ENCODE results near the gene SLC16A12. TPM values are rescaled to one million over a fixed set of nuclear protein-coding genes. Genes with fewer than 3 reads are reported as not detected.

The SLC16A12 gene
- total and polyA plus RNA-seq, 2 of the 8 experiments (the other 6 are each of a cell fraction or from before 2014, with no cell fraction given), result 1.6 to 1.9 TPM

DNA sequence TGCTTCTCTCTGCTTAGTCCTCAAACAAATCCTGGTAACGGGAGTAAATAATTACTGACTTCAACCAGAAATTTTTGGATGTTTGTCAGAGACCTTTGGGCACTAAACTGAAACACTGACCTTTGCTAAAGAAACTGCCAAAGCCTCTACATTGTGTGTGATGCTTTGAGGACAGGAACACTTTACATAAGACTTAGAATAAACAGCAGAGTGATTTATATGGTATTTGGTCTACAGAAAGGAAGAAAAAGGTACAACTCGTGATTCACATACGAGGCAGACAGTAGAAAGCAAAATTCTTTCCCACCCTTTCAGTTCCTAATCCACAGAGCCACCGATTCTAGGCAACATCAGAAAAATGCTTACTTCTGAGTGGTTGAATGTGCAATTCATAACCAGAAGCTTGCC, 59.8 kb downstream of the SLC16A12 start:
- no peak overlapping the region for H3K4ac ChIP-seq (replicated peaks; ENCODE audit: insufficient read length, low read depth, low read length)
- H3K79me1 ChIP-seq (ENCODE audit: low read depth, low read length), result no peaks in the 10 kb centered on the region
- H4K20me1 ChIP-seq (replicated peaks in 1 of 2; ENCODE audit: control insufficient read depth in 1 of 2, insufficient read depth in 2 of 2, low read length in 2 of 2), result no peaks in the 10 kb centered on the region
- H4K8ac ChIP-seq (ENCODE audit: extremely low read depth, insufficient read depth, low read length), result no peak overlapping the region
- H3K27ac ChIP-seq (ENCODE audit: low read depth, low read length), result no peak overlapping the region
- 97% methylated on average over 4 of the region's 4 CpGs; no CpG with 5 or more reads in 1 of the 2 experiments for WGBS, 2 experiments (ENCODE audit: extremely low coverage in 1 of 2, insufficient coverage in 1 of 2, insufficient read length in 1 of 2, insufficient replicate concordance in 2 of 2, low coverage in 1 of 2, low lambda C conversion rate in 2 of 2, missing lambda C conversion rate in 1 of 2)
- H2BK120ac ChIP-seq (replicated peaks; ENCODE audit: low read depth, low read length), result no peak overlapping the region
- H3K4me1 ChIP-seq (replicated peaks in 1 of 4; ENCODE audit: control insufficient read depth in 3 of 4, insufficient read depth in 4 of 4, low read length in 3 of 4), result peaks cover 0 to 11% (median 4%) of the 10 kb centered on the region in 4 experiments; a peak in 5 of 7 replicates
- DNase-seq (ENCODE audit: low read depth in 1 of 2, low spot score in 2 of 2) (no peak), FAIRE-seq (no peak)
- H3K23ac ChIP-seq (ENCODE audit: insufficient read length), result no peak overlapping the region
- H3K4me2 ChIP-seq (ENCODE audit: insufficient read depth in 1 of 2, low read depth in 2 of 2, low read length in 2 of 2), result no peak overlapping the region
- H3K9ac ChIP-seq (replicated peaks in 1 of 4; ENCODE audit: extremely low read depth in 1 of 4, low read depth in 3 of 4, low read length in 3 of 4), result no peak overlapping the region
- no peaks in the 10 kb centered on the region for H3K36me3 ChIP-seq (ENCODE audit: control insufficient read depth in 2 of 4, insufficient read depth in 4 of 4, low read length in 3 of 4)
- H4K5ac ChIP-seq (ENCODE audit: insufficient read length, low read depth, low read length), result no peak overlapping the region
- no peak overlapping the region for H2BK20ac ChIP-seq (ENCODE audit: low read length)
- H2BK12ac ChIP-seq (ENCODE audit: low read depth, low read length), result no peak overlapping the region
- H3K14ac ChIP-seq (ENCODE audit: insufficient read length), result no peak overlapping the region
- no peaks in the 10 kb centered on the region for H3K79me2 ChIP-seq (ENCODE audit: control insufficient read depth in 1 of 2, insufficient read depth in 2 of 2, low read length in 2 of 2)
- H3K4me3 ChIP-seq (ENCODE audit: extremely low read depth in 1 of 4, insufficient read depth in 2 of 4, low read depth in 3 of 4, low read length in 4 of 4), result no peak overlapping the region
- H4K91ac ChIP-seq (replicated peaks; ENCODE audit: insufficient read length, low read length), result no peak overlapping the region
- no peak overlapping the region for H2BK15ac ChIP-seq (ENCODE audit: low read length)
- no peak overlapping the region for H2BK5ac ChIP-seq (ENCODE audit: low read depth, low read length)
- no peak overlapping the region for H2AFZ ChIP-seq (ENCODE audit: low read length)
- no peak overlapping the region for H3K56ac ChIP-seq (replicated peaks; ENCODE audit: insufficient read length, low read depth, low read length)
- H2AK5ac ChIP-seq (ENCODE audit: low read depth, low read length), result no peak overlapping the region
- no peaks in the 10 kb centered on the region for H3K9me3 ChIP-seq (ENCODE audit: insufficient read depth in 2 of 2, low read depth in 1 of 2, low read length in 1 of 2)
- POLR2A ChIA-PET (ENCODE audit: partially characterized antibody), result no interaction called here
- H3K18ac ChIP-seq (ENCODE audit: extremely low read depth, low read length), result no peak overlapping the region
- H3K27me3 ChIP-seq (replicated peaks in 1 of 4; ENCODE audit: control insufficient read depth in 3 of 4, extremely low read depth in 1 of 4, insufficient read depth in 3 of 4, low read length in 3 of 4), result no peaks in the 10 kb centered on the region
- CTCF ChIA-PET (ENCODE audit: partially characterized antibody), result interaction anchor here (1.3 kb wide), 1 partner anchor 9 kb away, joined by 4 read pairs; no protein-coding TSS in a partner anchor
- no peaks in the 10 kb centered on the region for H3K23me2 ChIP-seq (ENCODE audit: low read depth, low read length)
- TF ChIP-seq SUZ12 (IDR thresholded peaks at IDR 0.05; ENCODE audit: low read length), result no peak
- no peak for TF ChIP-seq POU5F1 (IDR thresholded peaks at IDR 0.05; ENCODE audit: low read depth, low read length)
- no peak for TF ChIP-seq HDAC2 (IDR thresholded peaks at IDR 0.05; ENCODE audit: borderline replicate concordance in 1 of 2, low read depth in 2 of 2, low read length in 2 of 2)
- TF ChIP-seq GTF2F1 (IDR thresholded peaks at IDR 0.05; ENCODE audit: borderline replicate concordance, low read depth, low read length), result no peak

All from H1 (cell line).